ENCODE results near the gene GCNT2.
"Not testable (repeated sequence)": the region's sequence is repeated elsewhere in the genome, so short reads cannot be mapped to it uniquely, and the experiment has no call there.

GRCh38 chr6:10491905-10492304 lies 29.2 kb upstream of the GCNT2 start:
- not testable (repeated sequence) for TF ChIP-seq CTCF (IDR thresholded peaks at IDR 0.05); POLR2AphosphoS5 (IDR thresholded peaks at IDR 0.05; ENCODE audit: insufficient read depth in 1 of 2, low read depth in 1 of 2); POLR2A (IDR thresholded peaks at IDR 0.05)
